ENCODE results near the gene RABL3.

GRCh38 chr3:120645083-120645845 lies 97.1 kb downstream of the RABL3 start:
- TF ChIP-seq CTCF (IDR thresholded peaks at IDR 0.05 in 4 of 5, conservative IDR thresholded peaks at IDR 0.05 in 1 of 5) (no peak), POLR2A (IDR thresholded peaks at IDR 0.05) (no peak)

Data from gastrocnemius medialis (tissue), 4 donors.